ENCODE measurements around the gene CELF6.
A peak's percentile ranks its signal among the peaks of the same experiment; 100 is the strongest.

The CELF6 gene

GRCh38 chr15:72319985-72320671, at the start of gene CELF6:
CELF6 (minus strand) TSS chr15:72320157; CDS start chr15:72319874, 283 bp downstream.
- peak; percentile 74 for DNase-seq (ENCODE audit: low spot score)

GRCh38 chr15:72368899-72369298, 48.9 kb upstream of the CELF6 start:
- no peak for DNase-seq (ENCODE audit: low spot score)

- no peak for DNase-seq (ENCODE audit: low spot score)
Observed at GRCh38 chr15:72368325-72368724, 48.4 kb upstream of the CELF6 start.

GRCh38 chr15:72365844-72366243, 45.9 kb upstream of the CELF6 start:
- no peak for DNase-seq (ENCODE audit: low spot score)

- no peak for DNase-seq (ENCODE audit: low spot score)
Observed at GRCh38 chr15:72361176-72361575, 41.2 kb upstream of the CELF6 start.

- DNase-seq (ENCODE audit: low spot score) = no peak
Observed at GRCh38 chr15:72358650-72359171, 38.8 kb upstream of the CELF6 start.

- no peak for DNase-seq (ENCODE audit: low spot score)
Observed at GRCh38 chr15:72358121-72358520, 38.2 kb upstream of the CELF6 start.

- no peak for DNase-seq (ENCODE audit: low spot score)
Observed at GRCh38 chr15:72354496-72354895, 34.5 kb upstream of the CELF6 start.

GRCh38 chr15:72353266-72353665, 33.3 kb upstream of the CELF6 start:
- no peak for DNase-seq (ENCODE audit: low spot score)

- no peak for DNase-seq (ENCODE audit: low spot score)
Observed at GRCh38 chr15:72345806-72346205, 25.8 kb upstream of the CELF6 start.

GRCh38 chr15:72345280-72345679, 25.3 kb upstream of the CELF6 start:
- no peak for DNase-seq (ENCODE audit: low spot score)

GRCh38 chr15:72344602-72345001, 24.6 kb upstream of the CELF6 start:
- DNase-seq (ENCODE audit: low spot score) = no peak

GRCh38 chr15:72342385-72342784, 22.4 kb upstream of the CELF6 start:
- no peak for DNase-seq (ENCODE audit: low spot score)

GRCh38 chr15:72341361-72341760, 21.4 kb upstream of the CELF6 start:
- DNase-seq (ENCODE audit: low spot score) = no peak

GRCh38 chr15:72340366-72340765, 20.4 kb upstream of the CELF6 start:
- DNase-seq (ENCODE audit: low spot score) = no peak

GRCh38 chr15:72339777-72340177, 19.8 kb upstream of the CELF6 start:
- DNase-seq (ENCODE audit: low spot score) = no peak

GRCh38 chr15:72338617-72339321, 18.8 kb upstream of the CELF6 start:
- no peak for DNase-seq (ENCODE audit: low spot score)

- DNase-seq (ENCODE audit: low spot score) = no peak
Observed at GRCh38 chr15:72338148-72338547, 18.2 kb upstream of the CELF6 start.

GRCh38 chr15:72334842-72335241, 14.9 kb upstream of the CELF6 start:
- DNase-seq (ENCODE audit: low spot score) = no peak

- no peak for DNase-seq (ENCODE audit: low spot score)
Observed at GRCh38 chr15:72331021-72331420, 11.1 kb upstream of the CELF6 start.

- DNase-seq (ENCODE audit: low spot score) = no peak
Observed at GRCh38 chr15:72323752-72324151, 3.8 kb upstream of the CELF6 start.

GRCh38 chr15:72319360-72319984, 485 bp downstream of the CELF6 start:
- peak; percentile 68 for DNase-seq (ENCODE audit: low spot score)

- no peak for DNase-seq (ENCODE audit: low spot score)
Observed at GRCh38 chr15:72318408-72318942, 1.5 kb downstream of the CELF6 start.

All from LoVo (cell line).